ENCODE measurements around the gene SIK2. TPM values are rescaled to one million over a fixed set of nuclear protein-coding genes. Genes with fewer than 3 reads are reported as not detected.

Gene SIK2
- total RNA-seq, 1 donor from 2014 or later, result 10.0 TPM

DNA sequence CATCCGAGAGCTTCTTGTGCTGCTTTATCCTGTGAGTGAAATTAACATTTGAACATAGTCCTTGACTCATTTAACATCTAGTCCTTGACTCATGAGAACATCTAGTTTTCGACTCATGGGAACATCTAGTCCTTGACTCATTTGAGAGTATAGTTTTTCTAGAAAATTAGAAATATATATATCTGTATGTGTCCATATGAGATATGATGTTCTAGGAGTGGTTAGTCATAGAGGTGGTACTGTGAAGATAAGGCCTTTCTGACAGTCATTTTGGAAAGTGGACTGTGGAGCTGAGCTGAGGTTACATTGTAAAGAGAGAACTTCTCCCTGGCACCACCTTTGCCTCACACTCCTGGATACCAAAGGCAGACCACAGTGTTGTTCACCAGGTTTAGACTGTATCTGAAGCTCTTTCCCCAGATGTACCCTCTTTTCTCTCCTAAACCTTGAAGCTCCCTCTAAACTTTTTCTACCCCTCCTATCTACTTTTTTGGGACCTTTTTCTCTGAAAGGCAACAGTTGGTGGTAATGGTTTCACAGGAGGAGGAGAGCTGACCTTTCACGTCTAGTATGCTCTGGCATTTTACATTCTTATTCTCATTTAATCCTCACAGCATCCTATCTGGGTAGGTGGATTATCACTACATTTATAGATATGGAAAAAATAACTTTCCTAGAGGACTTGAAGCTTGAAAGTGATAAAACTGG, 96.8 kb downstream of the SIK2 start:
- no peaks in the 10 kb centered on the region for H3K27me3 Mint-ChIP-seq
- TF ChIP-seq, protein P1, sequence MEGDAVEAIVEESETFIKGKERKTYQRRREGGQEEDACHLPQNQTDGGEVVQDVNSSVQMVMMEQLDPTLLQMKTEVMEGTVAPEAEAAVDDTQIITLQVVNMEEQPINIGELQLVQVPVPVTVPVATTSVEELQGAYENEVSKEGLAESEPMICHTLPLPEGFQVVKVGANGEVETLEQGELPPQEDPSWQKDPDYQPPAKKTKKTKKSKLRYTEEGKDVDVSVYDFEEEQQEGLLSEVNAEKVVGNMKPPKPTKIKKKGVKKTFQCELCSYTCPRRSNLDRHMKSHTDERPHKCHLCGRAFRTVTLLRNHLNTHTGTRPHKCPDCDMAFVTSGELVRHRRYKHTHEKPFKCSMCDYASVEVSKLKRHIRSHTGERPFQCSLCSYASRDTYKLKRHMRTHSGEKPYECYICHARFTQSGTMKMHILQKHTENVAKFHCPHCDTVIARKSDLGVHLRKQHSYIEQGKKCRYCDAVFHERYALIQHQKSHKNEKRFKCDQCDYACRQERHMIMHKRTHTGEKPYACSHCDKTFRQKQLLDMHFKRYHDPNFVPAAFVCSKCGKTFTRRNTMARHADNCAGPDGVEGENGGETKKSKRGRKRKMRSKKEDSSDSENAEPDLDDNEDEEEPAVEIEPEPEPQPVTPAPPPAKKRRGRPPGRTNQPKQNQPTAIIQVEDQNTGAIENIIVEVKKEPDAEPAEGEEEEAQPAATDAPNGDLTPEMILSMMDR (IDR thresholded peaks at IDR 0.05), result no peak
- ATAC-seq (ENCODE audit: low read depth) (no peak), DNase-seq (no peak)
- H3K9me3 Mint-ChIP-seq, result no peaks in the 10 kb centered on the region
- ChIA-PET CTCF (no interaction called here), POLR2A (no interaction called here)
- H3K4me1 Mint-ChIP-seq, result peaks cover 21% of the 10 kb centered on the region
- intact Hi-C loops (cut with micrococcal nuclease), result no loop called here
- H3K36me3 Mint-ChIP-seq (ENCODE audit: low read depth), result peaks cover 33% of the 10 kb centered on the region
- no peak overlapping the region for H3K4me3 Mint-ChIP-seq
- no peak overlapping the region for H3K27ac Mint-ChIP-seq

GRCh38 chr11:111699579-111700156, 97.4 kb downstream of the SIK2 start:
- ChIA-PET POLR2A (no interaction called here), CTCF (interaction anchor here (0.7 kb wide), 1 partner anchor 78 kb away, joined by 3 read pairs; no protein-coding TSS in a partner anchor)
- Mint-ChIP-seq H3K36me3 (ENCODE audit: low read depth) (peaks cover 38% of the 10 kb centered on the region), H3K27ac (no peak overlapping the region), H3K4me1 (peaks cover 20% of the 10 kb centered on the region), H3K27me3 (no peaks in the 10 kb centered on the region), H3K4me3 (no peak overlapping the region), H3K9me3 (no peaks in the 10 kb centered on the region)
- TF ChIP-seq, protein P1 (IDR thresholded peaks at IDR 0.05), result no peak
- DNase-seq (no peak), ATAC-seq (ENCODE audit: low read depth) (no peak)
- intact Hi-C loops (cut with micrococcal nuclease), result no loop called here

GRCh38 chr11:111700162-111700561, 97.9 kb downstream of the SIK2 start:
- DNase-seq (no peak), ATAC-seq (ENCODE audit: low read depth) (no peak)
- peaks cover 16% of the 10 kb centered on the region for H3K4me1 Mint-ChIP-seq
- H3K27ac Mint-ChIP-seq, result no peak overlapping the region
- no peaks in the 10 kb centered on the region for H3K27me3 Mint-ChIP-seq
- intact Hi-C loops (cut with micrococcal nuclease), result no loop called here
- H3K9me3 Mint-ChIP-seq, result no peaks in the 10 kb centered on the region
- H3K4me3 Mint-ChIP-seq, result no peak overlapping the region
- ChIA-PET CTCF (interaction anchor here (0.7 kb wide), 1 partner anchor 77 kb away, joined by 3 read pairs; no protein-coding TSS in a partner anchor), POLR2A (no interaction called here)
- TF ChIP-seq, protein P1 (IDR thresholded peaks at IDR 0.05), result no peak
- peaks cover 40% of the 10 kb centered on the region for H3K36me3 Mint-ChIP-seq (ENCODE audit: low read depth)

DNA sequence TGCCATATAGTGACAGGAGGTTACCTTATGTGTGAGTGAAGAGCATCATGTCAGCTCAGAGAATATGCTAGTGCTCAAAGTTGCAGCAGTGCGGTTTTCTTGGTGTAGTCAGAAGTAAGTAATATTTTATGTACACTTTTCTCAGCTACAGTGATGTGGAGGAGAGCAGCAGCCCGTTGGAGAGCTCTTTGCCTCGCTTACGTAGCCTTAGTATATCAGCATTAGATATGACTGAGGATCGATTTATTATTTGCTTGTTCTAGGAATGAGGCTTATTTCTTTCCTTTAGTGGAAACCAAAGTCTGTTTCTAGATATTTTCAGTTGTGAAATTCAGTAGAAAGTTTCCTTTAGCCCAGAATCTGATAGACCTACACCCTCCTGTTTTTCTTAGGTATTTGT, 100.4 kb downstream of the SIK2 start:
- DNase-seq, result no peak
- ATAC-seq (ENCODE audit: low read depth), result no peak
- TF ChIP-seq, protein P1 (IDR thresholded peaks at IDR 0.05), result no peak
- no peaks in the 10 kb centered on the region for H3K27me3 Mint-ChIP-seq
- H3K36me3 Mint-ChIP-seq (ENCODE audit: low read depth), result peaks cover 56% of the 10 kb centered on the region
- H3K9me3 Mint-ChIP-seq, result no peaks in the 10 kb centered on the region
- ChIA-PET POLR2A (no interaction called here), CTCF (no interaction called here)
- H3K4me1 Mint-ChIP-seq, result peaks cover 10% of the 10 kb centered on the region
- H3K27ac Mint-ChIP-seq, result no peak overlapping the region
- H3K4me3 Mint-ChIP-seq, result no peak overlapping the region
- intact Hi-C loops (cut with micrococcal nuclease), result no loop called here

- peaks cover under 1% of the 10 kb centered on the region for H3K4me1 Mint-ChIP-seq
- ATAC-seq (ENCODE audit: low read depth) (no peak), DNase-seq (no peak)
- intact Hi-C loops (cut with micrococcal nuclease), result no loop called here
- H3K9me3 Mint-ChIP-seq, result no peaks in the 10 kb centered on the region
- no peak overlapping the region for H3K4me3 Mint-ChIP-seq
- ChIA-PET CTCF (no interaction called here), POLR2A (no interaction called here)
- no peak overlapping the region for H3K27ac Mint-ChIP-seq
- H3K27me3 Mint-ChIP-seq, result no peaks in the 10 kb centered on the region
- TF ChIP-seq, protein P1 (IDR thresholded peaks at IDR 0.05), result no peak
- H3K36me3 Mint-ChIP-seq (ENCODE audit: low read depth), result peaks cover 61% of the 10 kb centered on the region
Measured at GRCh38 chr11:111703576-111703975, 101.3 kb downstream of the SIK2 start.
